Suprapubic skin (tissue), 3 donors: ENCODE data around the gene LDHD.
"Not testable (repeated sequence)": the region's sequence is repeated elsewhere in the genome, so short reads cannot be mapped to it uniquely, and the experiment has no call there.

ENCODE experiments used
- CTCF ChIP-seq, 2 donors: fragments of 200-600 bp in 1 of 2; fragments of 450-650 bp in 1 of 2; sonication (generic) in 1 of 2; IDR thresholded peaks; one replicate each; pipeline ENCODE4 v1.5.1; 2016 to 2019; ENCODE audit warnings: antibody characterized with exemption in 2 of 2, mild to moderate bottlenecking in 1 of 2, moderate library complexity in 1 of 2
- POLR2A ChIP-seq, 2 donors: fragments of 450-650 bp; IDR thresholded peaks; one replicate each; pipeline ENCODE4 v1.6.1; 2017; ENCODE audit warnings: antibody characterized with exemption in 2 of 2, mild to moderate bottlenecking in 2 of 2, moderate library complexity in 2 of 2

GRCh38 chr16:75129421-75130149, 13.0 kb upstream of the LDHD start:
- not testable (repeated sequence) for TF ChIP-seq CTCF, POLR2A (IDR thresholded peaks at IDR 0.05)
